BJ (cell line): ENCODE results near the gene TOR4A. TPM values are rescaled to one million over a fixed set of nuclear protein-coding genes. Genes with fewer than 3 reads are reported as not detected.

Source experiments
- CTCF ChIA-PET: fragments of 350-600 bp; formaldehyde crosslinking; extraction: SDS; loops from one replicate; lab custom pipeline; 2021; ENCODE audit warnings: antibody characterized with exemption, inconsistent platforms; lab: Yijun Ruan, JAX
- POLR2A ChIA-PET: fragments of 300-600 bp; sonication (Branson Sonifier 250); formaldehyde crosslinking; extraction: SDS; loops from one replicate; lab custom pipeline; 2021; ENCODE audit warnings: antibody characterized with exemption; lab: Charles Lee
- DNase-seq: peaks from one replicate; pipeline ENCODE4 v3.0.0-alpha.2; 2011; ENCODE audit warnings: low read depth
- H3K27me3 ChIP-seq: 2 replicates; pipeline ENCODE4 v1.6.0; 2011; ENCODE audit warnings: low read length; ENCODE audit not compliant: control insufficient read depth, insufficient read depth
- H3K36me3 ChIP-seq: 2 replicates; pipeline ENCODE4 v1.5.1; 2011; ENCODE audit warnings: low read length; ENCODE audit not compliant: control insufficient read depth, insufficient read depth
- H3K4me3 ChIP-seq: 2 replicates; pipeline ENCODE4 v1.5.1; 2011; ENCODE audit warnings: low read depth, mild to moderate bottlenecking, control low read depth, low read length
- CTCF ChIP-seq: IDR thresholded peaks from 2 replicates; pipeline ENCODE4 v1.5.1; 2011; ENCODE audit warnings: low read depth, mild to moderate bottlenecking, control low read depth, inconsistent platforms, low read length, moderate library complexity; ENCODE audit not compliant: insufficient read depth
- polyA plus RNA-seq: library from polyadenylated mRNA; depleted of rRNA; stranded (reverse); fragments of >200 nt; gene quantifications from 2 replicates; pipeline ENCODE4 v1.2.3, GENCODE V29; 2011; rRNA removed

TOR4A gene
- polyA plus RNA-seq, 1 experiment = 23.8 TPM

- POLR2A ChIA-PET = no interaction called here
- CTCF ChIA-PET = interaction anchor here (0.7 kb wide), 1 partner anchor 49 kb away, joined by 3 read pairs; no protein-coding TSS in a partner anchor
- Histone ChIP-seq H3K4me3 (no peak overlapping the region), H3K27me3 (no peaks in the 10 kb centered on the region), H3K36me3 (no peaks in the 10 kb centered on the region)
- no peak for TF ChIP-seq CTCF
- no peak for DNase-seq
These were observed 53.2 kb downstream of the TOR4A start for GRCh38 chr9:137330689-137331088.

- Histone ChIP-seq H3K27me3 (no peaks in the 10 kb centered on the region), H3K4me3 (no peak overlapping the region), H3K36me3 (no peaks in the 10 kb centered on the region)
- ChIA-PET CTCF (no interaction called here), POLR2A (no interaction called here)
- no peak for DNase-seq
- no peak for TF ChIP-seq CTCF
These were observed 54.4 kb downstream of the TOR4A start for GRCh38 chr9:137331929-137332328.

Other genes starting within 250 kb of the TOR4A start
- gene ABCA2, start 249.5 kb upstream of the TOR4A start, polyA plus RNA-seq = 8.7 and 16.0 TPM in 2 replicates
- gene FUT7, start 245.6 kb upstream of the TOR4A start, polyA plus RNA-seq = not detected in 2 replicates
- 21.8 and 31.9 TPM in 2 replicates for gene NPDC1, start 231.5 kb upstream of the TOR4A start, polyA plus RNA-seq
- gene ENTPD2, start 223.7 kb upstream of the TOR4A start, polyA plus RNA-seq = not detected in 2 replicates
- 5.1 and 8.6 TPM in 2 replicates for gene SAPCD2, start 207.2 kb upstream of the TOR4A start, polyA plus RNA-seq
- 2.8 and 5.6 TPM in 2 replicates for gene UAP1L1, start 200.2 kb upstream of the TOR4A start, polyA plus RNA-seq
- 53.0 and 80.0 TPM in 2 replicates for gene MAN1B1, start 190.7 kb upstream of the TOR4A start, polyA plus RNA-seq
- gene DPP7, start 163.0 kb upstream of the TOR4A start, polyA plus RNA-seq = 66.7 and 94.4 TPM in 2 replicates
- gene GRIN1, start 138.6 kb upstream of the TOR4A start, polyA plus RNA-seq = 0.04 and 0.10 TPM in 2 replicates
- not detected in 2 replicates for gene LRRC26, start 107.7 kb upstream of the TOR4A start, polyA plus RNA-seq
- gene TMEM210, start 105.7 kb upstream of the TOR4A start, polyA plus RNA-seq = not detected in 2 replicates
- 14.6 and 25.5 TPM in 2 replicates for gene ANAPC2, start 89.2 kb upstream of the TOR4A start, polyA plus RNA-seq
- gene SSNA1, start 89.0 kb upstream of the TOR4A start, polyA plus RNA-seq = 53.8 and 81.4 TPM in 2 replicates
- 2.9 and 3.5 TPM in 2 replicates for gene TPRN, start 77.0 kb upstream of the TOR4A start, polyA plus RNA-seq
- 37.8 and 43.8 TPM in 2 replicates for gene TMEM203, start 72.1 kb upstream of the TOR4A start, polyA plus RNA-seq
- 4.4 and 7.1 TPM in 2 replicates for gene NDOR1, start 72.0 kb upstream of the TOR4A start, polyA plus RNA-seq
- gene RNF208, start 55.5 kb upstream of the TOR4A start, polyA plus RNA-seq = 0.26 and 0.39 TPM in 2 replicates
- 0.58 and 0.74 TPM in 2 replicates for gene CYSRT1, start 52.6 kb upstream of the TOR4A start, polyA plus RNA-seq
- gene RNF224, start 50.2 kb upstream of the TOR4A start, polyA plus RNA-seq = not detected in 2 replicates
- gene SLC34A3, start 46.8 kb upstream of the TOR4A start, polyA plus RNA-seq = not detected in 2 replicates
- gene TUBB4B, start 36.4 kb upstream of the TOR4A start, polyA plus RNA-seq = 263 and 385 TPM in 2 replicates
- not detected in 2 replicates for gene STPG3, start 26.4 kb upstream of the TOR4A start, polyA plus RNA-seq
- 26.6 and 51.9 TPM in 2 replicates for gene NELFB, start 22.4 kb upstream of the TOR4A start, polyA plus RNA-seq
- gene NRARP, start 24.5 kb downstream of the TOR4A start, polyA plus RNA-seq = 0.17 TPM in 2 replicates
- gene EXD3, start 145.4 kb downstream of the TOR4A start, polyA plus RNA-seq = 4.9 and 5.4 TPM in 2 replicates
- 0.20 and 0.32 TPM in 2 replicates for gene NOXA1, start 145.7 kb downstream of the TOR4A start, polyA plus RNA-seq
- gene ENTPD8, start 163.6 kb downstream of the TOR4A start, polyA plus RNA-seq = not detected in 2 replicates
- gene NSMF, start 181.6 kb downstream of the TOR4A start, polyA plus RNA-seq = 21.5 and 35.7 TPM in 2 replicates